Measurements from ENCODE around the gene DACH1.

The DACH1 gene

DNA sequence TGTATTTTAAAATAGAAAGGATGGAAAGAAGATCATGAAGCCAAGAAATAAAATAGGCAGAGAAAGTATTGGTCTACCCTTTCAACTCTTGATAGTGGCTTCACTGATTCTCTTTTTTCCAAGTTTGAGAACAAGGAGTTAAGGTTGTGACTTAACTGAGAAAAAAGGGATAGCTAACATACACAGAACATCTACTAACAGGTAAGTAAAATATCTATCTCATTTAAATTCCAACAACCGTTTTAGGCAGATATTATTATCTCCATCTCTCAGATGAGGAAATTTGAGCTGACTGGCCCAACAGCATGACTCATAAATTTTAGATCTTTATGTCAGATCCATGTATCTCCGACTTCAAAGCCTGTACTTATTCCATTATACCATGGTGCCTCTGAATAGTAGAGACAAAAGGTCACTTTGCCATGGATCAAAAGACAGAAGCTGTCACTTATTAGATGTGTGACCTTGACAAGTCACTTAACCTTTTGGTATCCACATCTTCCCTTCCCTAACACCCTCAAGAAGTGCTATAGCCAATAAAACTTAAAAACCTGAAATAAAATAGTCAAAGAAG is 152.1 kb downstream of the DACH1 start:
- DNase-seq (ENCODE audit: low read depth in 1 of 2, low spot score in 1 of 2): no peak

DNA sequence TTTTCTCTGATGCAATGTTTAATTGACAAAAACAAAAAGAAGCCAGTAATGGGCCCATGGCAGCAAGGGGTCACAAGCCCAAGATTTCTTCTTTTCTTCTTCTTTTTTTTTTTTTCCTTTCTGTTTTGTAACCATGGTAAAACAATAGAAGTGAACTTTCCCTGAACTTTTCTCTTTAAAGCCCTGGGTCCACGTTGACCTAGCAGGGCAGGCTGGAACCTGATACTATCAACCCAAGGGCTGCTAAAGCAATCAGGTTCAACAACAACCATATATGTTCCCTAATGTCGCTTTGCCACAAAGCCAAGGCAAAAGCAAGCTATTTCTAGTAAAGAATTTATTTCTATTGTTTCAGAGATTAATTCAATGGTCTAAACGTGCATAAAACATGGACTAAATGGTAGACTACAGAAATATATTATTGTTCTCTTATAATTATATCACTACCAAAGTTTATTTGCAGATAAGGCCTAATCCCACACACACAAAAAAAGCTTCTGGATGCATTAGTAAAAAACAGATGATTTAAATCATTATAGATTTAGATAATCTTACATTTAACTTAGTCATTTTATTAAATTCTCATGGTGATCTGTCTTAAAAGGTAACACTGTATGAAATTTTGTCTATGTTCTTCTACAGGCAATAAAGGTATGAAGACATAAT is 153.9 kb downstream of the DACH1 start:
- no peak for DNase-seq (ENCODE audit: low read depth in 1 of 2, low spot score in 1 of 2)

DNA sequence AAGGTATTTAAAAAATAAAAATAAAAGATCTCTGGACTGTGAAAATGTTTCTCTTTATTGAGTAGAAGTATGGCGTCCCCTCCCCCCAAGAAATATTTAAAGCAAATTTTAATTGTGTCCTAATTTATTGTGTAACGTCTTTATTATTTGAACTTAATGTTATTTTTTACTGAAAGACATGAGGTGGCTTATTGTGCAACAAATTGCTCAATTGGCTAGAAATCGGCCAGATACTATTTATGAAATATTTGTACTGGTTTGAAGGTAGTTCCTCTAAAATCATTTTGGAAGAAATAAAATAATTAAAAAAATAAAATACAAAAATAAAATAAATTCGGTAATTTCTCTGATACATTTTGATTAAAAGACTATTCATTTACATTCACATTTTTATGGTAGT is 162.3 kb downstream of the DACH1 start:
- no peak for DNase-seq (ENCODE audit: low read depth in 1 of 2, low spot score in 1 of 2)

GRCh38 chr13:71703138-71703537 is 163.9 kb downstream of the DACH1 start:
- no peak for DNase-seq (ENCODE audit: low read depth in 1 of 2, low spot score in 1 of 2)

DNA sequence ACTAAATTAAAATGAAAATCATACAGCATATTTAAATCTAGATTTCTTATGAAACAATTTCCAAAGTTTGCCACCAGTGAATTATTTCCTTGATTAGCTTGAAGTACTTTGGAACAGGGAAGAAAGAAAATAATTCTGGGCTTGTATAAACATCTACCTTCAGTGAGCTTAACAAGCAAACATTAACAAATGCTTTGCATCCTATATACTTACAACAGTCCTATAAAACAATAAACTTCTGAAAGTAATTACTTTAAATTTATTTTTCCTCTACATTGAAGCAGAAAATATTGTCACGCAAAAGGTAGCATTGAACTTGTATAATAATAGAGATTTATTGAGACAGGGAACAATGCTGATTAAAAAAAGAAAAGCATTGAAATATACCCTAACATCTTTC is 164.8 kb downstream of the DACH1 start:
- DNase-seq (ENCODE audit: low read depth in 1 of 2, low spot score in 1 of 2): no peak

GRCh38 chr13:71701741-71702140 is 165.3 kb downstream of the DACH1 start:
- DNase-seq (ENCODE audit: low read depth in 1 of 2, low spot score in 1 of 2): no peak

GRCh38 chr13:71699342-71699741 is 167.7 kb downstream of the DACH1 start:
- DNase-seq (ENCODE audit: low read depth in 1 of 2, low spot score in 1 of 2): no peak

GRCh38 chr13:71695662-71696061 is 171.3 kb downstream of the DACH1 start:
- DNase-seq (ENCODE audit: low read depth in 1 of 2, low spot score in 1 of 2): no peak

DNA sequence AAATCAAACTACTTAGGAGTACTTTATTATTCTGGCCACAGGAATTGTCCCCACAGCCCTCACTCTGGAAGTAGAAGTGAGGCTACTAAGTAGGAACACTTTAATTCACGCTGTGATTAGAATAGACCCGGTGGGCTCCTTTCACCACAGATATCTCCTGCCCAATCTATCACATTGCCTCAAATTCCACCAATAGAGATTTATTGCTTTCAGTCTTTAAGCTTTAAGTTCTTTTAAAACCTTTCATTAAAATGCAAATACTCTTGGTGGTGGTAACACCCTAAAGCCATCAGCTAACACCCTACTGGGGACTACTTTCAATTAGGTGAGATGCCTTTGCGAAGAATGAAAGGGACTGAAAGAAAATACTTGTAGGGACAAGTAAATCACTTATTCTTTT is 181.9 kb downstream of the DACH1 start:
- DNase-seq (ENCODE audit: low read depth in 1 of 2, low spot score in 1 of 2): no peak

DNA sequence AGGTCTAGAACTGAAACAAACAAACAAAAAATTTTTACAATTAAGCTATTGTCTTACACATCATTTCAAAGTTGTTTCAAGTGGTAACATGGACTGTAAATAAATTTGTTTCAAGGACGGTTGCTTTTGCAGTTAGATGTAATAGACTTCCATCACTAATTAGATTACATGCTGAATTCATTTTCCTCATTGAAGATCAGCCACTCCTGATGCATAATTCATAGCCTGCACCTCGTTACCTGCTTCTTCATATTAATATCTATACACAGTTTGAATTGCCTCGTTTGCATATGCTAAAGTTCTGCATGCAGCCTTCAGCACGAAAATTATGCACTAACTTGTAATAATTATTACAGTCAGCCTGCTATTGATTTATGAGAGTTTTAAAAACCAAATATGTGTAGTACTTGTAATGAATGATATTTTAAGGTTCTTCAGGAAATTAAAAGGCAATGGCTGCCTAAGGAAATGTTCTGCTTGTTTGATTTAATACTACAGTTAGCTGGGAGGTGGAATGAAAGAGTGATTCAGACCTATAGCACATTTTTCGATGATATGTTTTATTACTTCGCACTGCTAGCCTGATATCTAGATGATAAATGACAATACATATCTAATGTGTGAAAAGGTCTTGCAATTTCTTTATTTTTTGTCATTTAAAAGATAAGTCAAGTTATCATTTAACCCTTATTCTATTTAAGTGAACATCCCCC is 184.9 kb downstream of the DACH1 start:
- DNase-seq (ENCODE audit: low read depth in 1 of 2, low spot score in 1 of 2): no peak

DNA sequence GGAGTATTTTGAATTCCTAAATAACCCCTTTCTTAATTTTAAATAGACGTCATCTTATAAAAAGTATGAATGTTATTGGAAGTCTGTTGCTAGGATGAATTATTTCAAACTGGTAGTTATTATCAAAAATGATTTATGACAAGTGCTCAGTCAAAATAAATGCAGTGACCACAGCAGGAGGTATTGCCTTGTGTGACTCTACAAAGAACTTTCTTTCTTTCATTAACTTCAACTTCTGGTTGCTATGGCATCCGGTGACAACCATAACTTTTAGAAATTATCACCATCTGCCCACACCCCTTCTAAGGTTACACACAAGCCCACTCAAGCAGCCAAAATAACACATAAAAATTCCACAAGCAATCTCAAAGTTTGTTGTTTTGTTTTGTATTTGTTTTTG is 189.9 kb downstream of the DACH1 start:
- DNase-seq (ENCODE audit: low read depth in 1 of 2, low spot score in 1 of 2): no peak

- no peak for DNase-seq (ENCODE audit: low read depth in 1 of 2, low spot score in 1 of 2)
Observed at GRCh38 chr13:71672512-71672911, 194.5 kb downstream of the DACH1 start.

- no peak for DNase-seq (ENCODE audit: low read depth in 1 of 2, low spot score in 1 of 2)
Observed at GRCh38 chr13:71663431-71663830, 203.6 kb downstream of the DACH1 start.

DNA sequence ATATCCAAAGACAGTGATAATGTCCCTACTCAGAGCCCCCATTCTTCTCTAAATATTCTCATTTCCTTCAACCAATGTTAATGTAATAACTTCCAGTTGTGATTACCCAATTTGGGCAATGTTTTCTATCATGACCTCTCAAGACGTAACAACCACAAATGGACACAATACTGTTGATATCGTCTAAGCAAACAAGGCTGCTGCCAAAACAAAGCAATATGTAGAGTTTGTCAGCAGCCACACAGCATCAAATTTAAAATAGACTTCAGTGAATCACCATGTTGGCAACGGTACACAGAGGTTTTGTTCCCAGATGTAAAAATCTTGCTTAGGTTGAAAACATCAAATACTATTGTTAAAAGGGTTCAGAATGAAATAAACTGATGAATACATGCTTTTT is 205.1 kb downstream of the DACH1 start:
- no peak for DNase-seq (ENCODE audit: low read depth in 1 of 2, low spot score in 1 of 2)

DNA sequence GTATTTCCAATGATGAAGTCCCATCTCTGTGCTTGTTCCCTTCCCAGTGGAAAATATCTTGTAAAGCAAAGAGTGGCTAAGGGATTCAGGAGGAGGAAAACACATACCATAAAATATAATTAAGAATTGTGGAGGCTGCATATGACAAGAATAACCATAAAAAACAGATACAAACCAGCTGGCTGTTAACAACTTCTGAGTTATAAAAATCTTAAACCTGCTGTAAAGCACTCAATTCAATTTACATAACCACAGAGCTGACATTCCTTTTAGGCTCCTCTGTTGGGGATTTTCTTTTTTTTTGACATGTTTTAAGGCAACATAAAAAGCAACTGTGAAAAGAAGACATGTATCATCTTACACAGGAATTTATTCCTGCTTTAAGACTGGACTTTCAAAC is 207.6 kb downstream of the DACH1 start:
- DNase-seq (ENCODE audit: low read depth in 1 of 2, low spot score in 1 of 2): no peak

DNA sequence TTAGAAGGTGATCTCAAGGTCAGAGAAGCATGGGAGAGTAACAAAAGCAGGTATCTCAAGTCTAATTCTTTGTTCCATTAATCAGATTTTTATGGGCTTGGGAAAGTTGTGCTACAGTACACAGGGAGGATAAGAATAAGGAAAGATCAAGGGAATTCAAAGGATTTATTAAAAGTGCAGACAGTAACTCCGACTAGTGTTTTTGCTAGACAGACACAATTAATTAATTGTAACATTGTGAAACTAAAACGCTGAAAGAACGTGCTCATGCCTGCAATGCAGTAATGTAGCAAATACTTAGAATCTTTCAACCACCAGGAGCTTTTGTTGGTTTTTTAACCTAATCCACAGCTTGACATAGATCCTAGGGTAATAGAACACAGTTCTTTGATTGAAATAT is 221.5 kb downstream of the DACH1 start:
- DNase-seq (ENCODE audit: low read depth in 1 of 2, low spot score in 1 of 2): no peak

DNA sequence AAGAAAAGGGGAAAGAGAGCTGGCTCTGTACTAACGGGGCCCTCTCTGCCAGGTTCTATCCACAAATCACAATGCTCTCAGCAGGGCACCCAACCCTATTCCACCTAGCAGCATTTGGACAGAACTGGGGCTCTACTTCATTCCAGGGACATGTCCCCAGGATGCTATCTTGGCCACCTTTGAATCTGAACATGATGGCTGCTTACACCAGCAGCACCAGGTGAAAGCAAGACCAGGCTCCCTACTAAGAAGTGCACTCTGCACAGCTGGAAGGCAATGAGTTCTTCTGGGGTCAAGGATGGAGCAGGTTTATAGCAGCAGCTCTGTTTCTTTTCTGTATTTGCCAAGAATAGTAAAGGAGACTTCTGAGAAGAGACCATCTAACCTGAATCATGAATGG is 222.4 kb downstream of the DACH1 start:
- DNase-seq (ENCODE audit: low read depth in 1 of 2, low spot score in 1 of 2): no peak

DNA sequence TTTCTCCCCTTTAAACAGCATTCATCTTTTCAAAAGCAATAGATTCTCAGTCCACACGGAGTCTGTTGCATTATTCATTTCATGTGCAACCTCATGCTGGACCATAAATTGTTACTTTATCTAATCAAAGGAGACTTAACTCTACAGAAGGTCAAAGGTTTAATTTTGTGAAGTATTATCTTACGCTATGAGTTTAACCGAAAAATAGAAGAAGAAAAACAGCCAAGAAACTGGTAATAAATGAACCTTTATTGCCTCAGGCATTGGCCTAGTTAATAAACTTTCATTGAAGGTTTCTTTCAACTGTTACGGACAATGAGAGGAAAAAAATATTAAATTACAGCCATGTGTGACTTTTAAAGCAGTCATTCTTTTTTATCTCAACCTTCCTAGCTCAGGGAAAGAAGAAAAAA is 223.6 kb downstream of the DACH1 start:
- no peak for DNase-seq (ENCODE audit: low read depth in 1 of 2, low spot score in 1 of 2)

GRCh38 chr13:71638751-71639150 is 228.3 kb downstream of the DACH1 start:
- no peak for DNase-seq (ENCODE audit: low read depth in 1 of 2, low spot score in 1 of 2)

GRCh38 chr13:71634602-71635443 is 232.2 kb downstream of the DACH1 start:
- DNase-seq (ENCODE audit: low read depth in 1 of 2, low spot score in 1 of 2): no peak

DNA sequence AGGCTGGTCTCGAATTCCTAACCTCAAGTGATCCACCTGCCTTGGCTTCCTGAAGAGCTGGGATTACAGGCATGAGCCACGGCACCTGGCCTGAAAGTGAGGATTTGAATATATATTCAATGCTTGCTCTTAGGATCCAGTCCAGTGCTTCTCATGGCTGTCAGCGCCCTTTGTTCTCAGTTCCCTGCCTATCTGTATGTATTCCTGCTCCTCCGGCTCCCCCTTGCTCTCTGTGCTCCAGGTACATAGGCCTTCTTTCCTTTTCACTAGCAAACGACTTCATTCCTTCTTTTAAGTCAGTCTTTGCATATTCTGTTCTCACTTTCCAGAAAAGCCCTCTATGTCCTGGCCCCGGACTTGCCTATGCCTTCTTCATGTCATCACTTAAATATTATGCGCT is 232.8 kb downstream of the DACH1 start:
- DNase-seq (ENCODE audit: low read depth in 1 of 2, low spot score in 1 of 2): no peak

DNA sequence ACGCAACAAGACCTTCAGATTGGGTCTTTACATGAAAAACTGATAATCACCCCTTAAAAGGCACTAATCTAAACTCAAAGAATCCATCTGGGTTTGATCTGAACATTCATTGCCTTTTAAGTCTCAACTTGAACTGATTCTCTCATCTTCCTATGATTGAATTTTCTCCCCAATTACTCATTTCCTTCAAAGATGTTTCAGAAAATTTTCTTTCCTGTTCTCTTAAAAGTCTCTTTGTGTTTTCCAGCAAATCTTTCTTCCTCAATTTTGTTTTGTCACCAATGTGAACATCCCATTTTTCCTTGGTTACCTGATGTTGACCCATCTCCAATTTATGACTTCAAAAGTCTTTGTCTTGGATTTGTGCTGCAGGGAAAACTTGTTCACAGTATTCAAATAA is 234.3 kb downstream of the DACH1 start:
- no peak for DNase-seq (ENCODE audit: low read depth in 1 of 2, low spot score in 1 of 2)
